Measurements from ENCODE around the gene CENPT. TPM values are rescaled to one million over a fixed set of nuclear protein-coding genes. Genes with fewer than 3 reads are reported as not detected.
"Not testable (repeated sequence)": the region's sequence is repeated elsewhere in the genome, so short reads cannot be mapped to it uniquely, and the experiment has no call there.

Gene CENPT
- total RNA-seq, 1 donor from 2014 or later = 82.9 TPM

DNA sequence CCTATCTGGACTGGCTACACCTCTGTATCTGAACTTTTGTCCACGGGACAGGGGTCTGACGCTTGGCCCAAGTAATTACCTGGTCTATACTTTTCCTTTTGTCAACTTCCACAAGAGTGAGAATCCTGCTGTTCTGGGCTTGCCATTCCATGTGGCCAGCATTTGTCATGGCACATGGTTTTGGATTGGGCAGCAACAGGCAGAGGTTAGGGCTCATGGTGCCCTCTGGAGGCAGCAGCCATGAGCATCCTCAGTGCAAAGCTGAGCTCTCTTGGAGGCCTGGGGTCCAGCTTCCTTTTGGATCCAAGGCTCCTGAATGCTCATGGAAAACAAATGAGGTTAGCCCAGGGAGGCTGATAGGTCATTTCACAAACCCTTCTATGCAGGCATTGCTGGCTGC lies 17.8 kb upstream of the CENPT start:
- H3K36me3 Mint-ChIP-seq (ENCODE audit: low read depth, unreplicated experiment) = peaks cover 10% of the 10 kb centered on the region

GRCh38 chr16:67864594-67864993 lies 17.1 kb upstream of the CENPT start:
- Mint-ChIP-seq H3K27ac (ENCODE audit: unreplicated experiment) (no peak overlapping the region), H3K36me3 (ENCODE audit: low read depth, unreplicated experiment) (peaks cover 8% of the 10 kb centered on the region), H3K4me3 (ENCODE audit: unreplicated experiment) (no peak overlapping the region), H3K27me3 (ENCODE audit: unreplicated experiment) (peaks cover 4% of the 10 kb centered on the region), H3K9me3 (ENCODE audit: unreplicated experiment) (no peaks in the 10 kb centered on the region), H3K4me1 (ENCODE audit: unreplicated experiment) (peaks cover 2% of the 10 kb centered on the region)
- TF ChIP-seq, protein P1, sequence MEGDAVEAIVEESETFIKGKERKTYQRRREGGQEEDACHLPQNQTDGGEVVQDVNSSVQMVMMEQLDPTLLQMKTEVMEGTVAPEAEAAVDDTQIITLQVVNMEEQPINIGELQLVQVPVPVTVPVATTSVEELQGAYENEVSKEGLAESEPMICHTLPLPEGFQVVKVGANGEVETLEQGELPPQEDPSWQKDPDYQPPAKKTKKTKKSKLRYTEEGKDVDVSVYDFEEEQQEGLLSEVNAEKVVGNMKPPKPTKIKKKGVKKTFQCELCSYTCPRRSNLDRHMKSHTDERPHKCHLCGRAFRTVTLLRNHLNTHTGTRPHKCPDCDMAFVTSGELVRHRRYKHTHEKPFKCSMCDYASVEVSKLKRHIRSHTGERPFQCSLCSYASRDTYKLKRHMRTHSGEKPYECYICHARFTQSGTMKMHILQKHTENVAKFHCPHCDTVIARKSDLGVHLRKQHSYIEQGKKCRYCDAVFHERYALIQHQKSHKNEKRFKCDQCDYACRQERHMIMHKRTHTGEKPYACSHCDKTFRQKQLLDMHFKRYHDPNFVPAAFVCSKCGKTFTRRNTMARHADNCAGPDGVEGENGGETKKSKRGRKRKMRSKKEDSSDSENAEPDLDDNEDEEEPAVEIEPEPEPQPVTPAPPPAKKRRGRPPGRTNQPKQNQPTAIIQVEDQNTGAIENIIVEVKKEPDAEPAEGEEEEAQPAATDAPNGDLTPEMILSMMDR (IDR thresholded peaks at IDR 0.05; ENCODE audit: unreplicated experiment) = no peak
- no peak for DNase-seq (ENCODE audit: low spot score)

More for the DNA sequence above, 17.8 kb upstream of the CENPT start:
- peak; percentile 34 for DNase-seq (ENCODE audit: low spot score)
- Mint-ChIP-seq H3K9me3 (ENCODE audit: unreplicated experiment) (no peaks in the 10 kb centered on the region), H3K27me3 (ENCODE audit: unreplicated experiment) (peaks cover 4% of the 10 kb centered on the region), H3K27ac (ENCODE audit: unreplicated experiment) (no peak overlapping the region), H3K4me3 (ENCODE audit: unreplicated experiment) (no peak overlapping the region), H3K4me1 (ENCODE audit: unreplicated experiment) (peaks cover 6% of the 10 kb centered on the region)
- TF ChIP-seq, protein P1 (IDR thresholded peaks at IDR 0.05; ENCODE audit: unreplicated experiment) = no peak

GRCh38 chr16:67864044-67864443 lies 16.6 kb upstream of the CENPT start:
- H3K27me3 Mint-ChIP-seq (ENCODE audit: unreplicated experiment); DNase-seq (ENCODE audit: low spot score); H3K27ac Mint-ChIP-seq (ENCODE audit: unreplicated experiment); H3K36me3 Mint-ChIP-seq (ENCODE audit: low read depth, unreplicated experiment); H3K4me3 Mint-ChIP-seq (ENCODE audit: unreplicated experiment); H3K9me3 Mint-ChIP-seq (ENCODE audit: unreplicated experiment); H3K4me1 Mint-ChIP-seq (ENCODE audit: unreplicated experiment): not testable (repeated sequence)

GRCh38 chr16:67862623-67863583 lies 15.4 kb upstream of the CENPT start:
- no peak for DNase-seq (ENCODE audit: low spot score)
- peaks cover 3% of the 10 kb centered on the region for H3K4me1 Mint-ChIP-seq (ENCODE audit: unreplicated experiment)
- TF ChIP-seq, protein P1 (IDR thresholded peaks at IDR 0.05; ENCODE audit: unreplicated experiment) = no peak
- no peaks in the 10 kb centered on the region for H3K9me3 Mint-ChIP-seq (ENCODE audit: unreplicated experiment)
- H3K36me3 Mint-ChIP-seq (ENCODE audit: low read depth, unreplicated experiment) = peaks cover 8% of the 10 kb centered on the region
- H3K4me3 Mint-ChIP-seq (ENCODE audit: unreplicated experiment) = no peak overlapping the region
- peaks cover 6% of the 10 kb centered on the region for H3K27me3 Mint-ChIP-seq (ENCODE audit: unreplicated experiment)
- peak overlapping the region; percentile 72 for H3K27ac Mint-ChIP-seq (ENCODE audit: unreplicated experiment)

GRCh38 chr16:67861877-67862276 lies 14.4 kb upstream of the CENPT start:
- Mint-ChIP-seq H3K27me3 (ENCODE audit: unreplicated experiment) (peaks cover 7% of the 10 kb centered on the region), H3K36me3 (ENCODE audit: low read depth, unreplicated experiment) (peaks cover 8% of the 10 kb centered on the region), H3K27ac (ENCODE audit: unreplicated experiment) (peak overlapping the region; percentile 58), H3K4me3 (ENCODE audit: unreplicated experiment) (no peak overlapping the region), H3K4me1 (ENCODE audit: unreplicated experiment) (peaks cover 7% of the 10 kb centered on the region), H3K9me3 (ENCODE audit: unreplicated experiment) (no peaks in the 10 kb centered on the region)
- DNase-seq (ENCODE audit: low spot score) = no peak
- TF ChIP-seq, protein P1 (IDR thresholded peaks at IDR 0.05; ENCODE audit: unreplicated experiment) = no peak
